ENCODE results near the gene PLCB4.

Gene PLCB4

DNA sequence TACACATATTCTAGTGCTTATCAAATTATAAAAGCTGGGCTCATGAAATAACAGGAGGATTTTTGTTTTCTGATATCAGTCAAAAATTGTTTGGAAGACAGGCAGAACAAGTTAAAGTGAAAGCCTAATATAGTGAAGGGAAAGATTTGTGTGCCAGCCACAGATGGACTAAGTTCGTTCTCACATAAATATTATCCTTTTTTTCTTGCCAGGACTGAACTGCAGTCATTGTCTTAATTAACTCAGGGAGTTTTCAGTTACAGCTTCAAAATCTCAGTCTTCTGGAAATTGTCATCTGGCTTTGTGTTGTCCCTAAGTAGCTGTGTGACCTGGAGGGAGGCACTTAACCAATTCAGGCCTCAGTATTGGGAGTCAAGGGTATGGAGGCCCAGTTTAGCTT, 40.7 kb downstream of the PLCB4 start:
- no peak for DNase-seq

DNA sequence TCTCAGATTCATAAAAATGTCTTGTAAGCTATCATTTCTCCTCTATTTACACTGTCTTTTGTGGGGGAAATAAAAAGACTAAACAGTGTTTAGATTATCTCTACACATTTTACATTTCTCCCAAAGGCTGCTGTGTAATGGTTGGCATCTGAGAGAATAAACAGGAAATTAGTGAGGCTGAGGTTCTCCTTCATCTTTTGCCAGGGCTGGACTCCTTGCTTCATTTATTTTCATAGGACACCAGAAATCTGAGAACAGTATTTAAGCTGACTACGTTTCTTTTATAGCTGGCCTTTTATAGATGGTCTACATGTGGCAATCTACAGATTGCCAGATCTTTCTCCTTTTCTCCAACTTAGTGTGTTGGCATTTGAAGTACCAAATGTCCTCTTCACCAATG, 41.5 kb downstream of the PLCB4 start:
- no peak for DNase-seq

DNA sequence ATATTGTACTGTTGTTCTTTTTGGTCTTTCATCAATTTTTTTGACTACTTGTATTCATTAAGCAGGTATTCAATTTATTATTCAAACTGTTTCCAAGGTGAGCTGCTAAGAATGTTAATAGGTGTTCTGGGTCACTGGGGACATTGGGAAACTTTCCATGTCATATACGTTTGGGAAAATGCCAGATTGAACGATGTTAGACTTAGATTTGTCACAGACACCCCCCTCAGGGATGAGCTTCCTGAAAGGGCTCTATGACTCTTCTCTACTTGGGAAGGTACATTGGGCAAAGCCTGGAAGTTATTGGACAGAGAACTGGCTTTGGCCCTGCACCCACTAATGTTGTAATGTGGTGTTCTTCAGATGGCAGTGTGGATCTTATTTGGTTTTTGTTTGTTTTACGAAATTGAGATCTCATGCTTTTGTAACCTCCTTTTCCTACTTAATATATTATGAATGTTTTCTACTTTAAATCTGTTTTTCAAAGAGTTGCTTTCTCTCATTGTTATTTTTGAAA, 42.1 kb downstream of the PLCB4 start:
- DNase-seq: no peak

- no peak for DNase-seq
These were observed 43.9 kb downstream of the PLCB4 start for GRCh38 chr20:9112541-9113515.

- DNase-seq: no peak
These were observed 45.8 kb downstream of the PLCB4 start for GRCh38 chr20:9114709-9115108.

DNA sequence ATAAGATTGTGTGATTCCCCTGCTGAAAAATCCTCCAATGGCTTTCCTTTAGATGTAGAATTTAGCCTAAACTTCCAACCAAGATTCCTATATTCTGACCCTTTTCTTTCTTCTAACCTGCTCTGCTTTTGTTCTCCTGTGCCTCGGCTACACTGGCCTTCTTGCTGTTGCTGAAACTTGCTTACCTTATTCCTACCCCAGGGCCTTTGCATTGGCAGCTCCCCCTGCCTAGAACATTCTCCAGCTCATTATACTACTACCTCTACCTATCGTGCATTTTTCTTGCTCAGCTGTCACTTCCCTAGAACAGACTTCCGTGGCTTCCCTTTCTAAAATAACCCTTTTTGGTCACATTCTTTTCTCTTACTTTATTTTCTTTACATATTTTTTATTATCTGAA, 48.7 kb downstream of the PLCB4 start:
- no peak for DNase-seq

- DNase-seq: no peak
These were observed 50.9 kb downstream of the PLCB4 start for GRCh38 chr20:9119776-9120175.

GRCh38 chr20:9121211-9121610, 52.3 kb downstream of the PLCB4 start:
- no peak for DNase-seq

- DNase-seq: no peak
These were observed 53.7 kb downstream of the PLCB4 start for GRCh38 chr20:9122571-9122970.

DNA sequence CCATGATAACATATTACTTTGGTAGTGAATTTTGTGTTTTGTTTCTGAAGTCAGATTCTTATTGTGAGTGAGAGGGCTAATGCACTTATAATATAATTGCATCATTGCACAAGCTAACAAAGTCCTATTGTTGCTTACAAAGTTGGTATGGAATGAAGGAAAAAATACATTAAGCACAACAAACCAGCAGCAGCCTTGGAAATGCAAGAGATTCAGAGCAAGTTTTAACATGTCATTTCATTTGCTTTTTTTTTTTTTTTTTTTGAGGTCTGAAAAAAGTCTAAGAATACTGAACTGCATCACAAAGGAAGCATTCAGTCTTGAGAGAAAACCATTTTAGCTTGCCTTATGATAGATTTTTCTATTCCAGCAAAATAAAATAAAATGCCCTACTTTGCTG, 57.6 kb downstream of the PLCB4 start:
- no peak for DNase-seq

GRCh38 chr20:9128568-9128967, 59.7 kb downstream of the PLCB4 start:
- no peak for DNase-seq

DNA sequence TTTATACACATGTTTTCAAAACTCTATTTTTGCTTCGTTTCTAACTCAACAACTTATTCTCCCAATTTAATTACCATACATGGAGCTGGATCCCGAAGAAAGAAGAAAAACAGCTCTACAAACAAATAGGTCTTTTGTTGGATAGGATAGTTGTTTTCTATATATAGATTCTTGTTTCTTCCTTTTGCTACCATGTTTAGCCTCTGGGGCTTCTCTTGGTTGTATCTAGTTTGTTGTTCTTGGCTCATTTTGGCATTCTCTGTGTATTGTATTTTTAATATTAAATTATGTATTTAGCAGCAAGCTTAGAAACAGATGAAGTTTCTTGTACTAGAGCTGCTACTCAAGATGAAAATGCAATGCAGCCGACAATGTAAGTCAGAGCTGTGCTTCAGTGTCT, 60.9 kb downstream of the PLCB4 start:
- no peak for DNase-seq

DNA sequence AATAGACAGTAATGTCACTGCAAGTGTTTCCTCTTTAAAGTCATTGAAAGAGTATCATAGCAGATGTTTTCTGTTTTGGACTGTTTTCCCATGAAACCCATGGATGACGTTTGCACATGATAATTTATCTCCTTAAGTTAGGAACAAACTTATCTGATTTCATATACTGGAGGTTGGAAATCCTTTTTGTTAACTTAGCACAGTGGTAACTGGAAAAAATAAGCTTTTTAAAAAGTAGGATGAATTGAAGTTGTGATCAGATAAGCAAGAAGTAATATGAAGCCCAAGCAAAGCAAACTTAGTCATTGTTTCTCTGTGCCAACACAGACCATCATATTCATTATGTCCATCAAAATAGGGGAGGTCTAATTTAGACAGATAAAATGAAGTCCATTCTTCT, 61.6 kb downstream of the PLCB4 start:
- no peak for DNase-seq

- DNase-seq: no peak
These were observed 63.0 kb downstream of the PLCB4 start for GRCh38 chr20:9131841-9132240.

DNA sequence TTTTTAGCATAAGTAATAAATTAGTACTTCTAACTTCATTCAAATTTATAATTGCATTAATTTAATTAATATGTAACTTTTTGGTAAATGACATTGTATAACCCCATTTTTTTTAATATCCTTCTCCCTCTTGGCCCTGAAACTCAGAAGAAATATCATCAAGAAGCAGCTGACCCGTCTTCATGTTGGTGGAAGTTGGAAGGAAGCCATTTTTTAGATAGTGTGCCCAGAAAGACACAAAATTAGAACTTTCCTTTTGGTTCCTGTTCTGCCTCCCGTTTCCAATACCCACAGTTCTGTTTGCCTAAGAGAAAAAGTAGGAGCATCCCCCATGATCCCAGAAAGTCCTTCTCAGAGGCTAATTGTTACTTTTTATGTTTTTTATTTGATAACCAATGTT, 65.5 kb downstream of the PLCB4 start:
- DNase-seq: no peak

- DNase-seq: no peak
These were observed 67.2 kb downstream of the PLCB4 start for GRCh38 chr20:9136114-9136513.

DNA sequence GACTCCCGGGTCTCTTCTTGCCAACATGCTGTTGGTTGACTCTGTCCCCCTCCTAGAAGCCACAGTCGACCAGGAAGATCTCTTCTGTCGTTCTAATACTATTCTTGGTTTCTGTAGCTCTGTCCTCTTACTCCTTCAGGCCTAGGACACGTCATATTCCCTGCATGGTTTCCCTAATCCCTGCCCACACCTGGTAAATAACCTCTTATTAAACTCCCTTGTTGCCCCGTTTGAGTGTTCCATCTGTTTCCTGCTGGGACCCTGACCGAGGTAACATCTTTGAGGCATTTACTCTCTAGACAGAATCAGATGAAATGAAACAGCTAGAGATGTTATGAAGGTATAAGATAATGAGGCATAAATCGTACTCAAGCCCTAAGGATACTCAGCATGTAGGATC, 68.1 kb downstream of the PLCB4 start:
- no peak for DNase-seq

- DNase-seq: no peak
These were observed 70.4 kb downstream of the PLCB4 start for GRCh38 chr20:9139106-9139833.

GRCh38 chr20:9140162-9140760, 71.4 kb downstream of the PLCB4 start:
- no peak for DNase-seq

DNA sequence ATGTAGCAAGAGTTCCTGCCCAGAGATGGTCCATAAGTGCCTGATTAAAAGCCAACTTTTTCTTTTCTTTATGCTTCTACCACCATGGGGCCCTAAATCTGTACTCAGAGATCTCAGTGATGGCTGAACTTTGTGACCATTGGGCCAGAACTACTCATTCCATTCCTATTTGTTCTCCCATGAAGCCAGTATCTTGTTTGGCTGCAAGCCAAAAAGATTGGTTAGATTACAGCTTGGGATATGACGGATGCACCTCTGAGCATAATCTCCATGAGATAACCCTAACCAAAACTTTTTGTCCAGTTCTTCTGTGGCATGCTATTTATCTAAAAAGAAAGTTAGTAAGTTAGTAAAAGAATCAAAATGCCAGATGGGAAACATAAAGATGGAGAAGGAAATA, 72.2 kb downstream of the PLCB4 start:
- no peak for DNase-seq

GRCh38 chr20:9141921-9142320, 73.0 kb downstream of the PLCB4 start:
- DNase-seq: no peak

DNA sequence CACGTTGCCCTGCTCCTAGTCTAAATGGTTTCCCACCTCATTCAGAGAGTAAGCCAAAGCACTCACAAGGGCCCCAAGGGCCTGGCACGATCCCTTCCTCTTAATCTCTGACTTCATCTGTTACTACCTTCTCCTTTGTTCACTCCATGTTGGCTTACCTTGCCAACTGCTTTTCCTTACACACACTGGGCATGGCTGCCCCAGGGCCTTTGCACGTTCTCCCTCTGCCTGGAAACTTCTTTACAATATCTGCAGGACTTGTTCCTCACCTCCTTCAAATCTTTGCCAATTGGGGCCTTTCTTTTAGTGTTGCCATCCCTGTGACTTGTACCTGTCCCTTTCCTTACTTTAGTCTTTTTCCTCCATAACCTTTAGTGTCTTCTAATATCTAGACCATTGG, 73.9 kb downstream of the PLCB4 start:
- DNase-seq: no peak

GRCh38 chr20:9143926-9144325, 75.0 kb downstream of the PLCB4 start:
- DNase-seq: no peak

- no peak for DNase-seq
These were observed 75.8 kb downstream of the PLCB4 start for GRCh38 chr20:9144643-9145042.

Measured in stimulated activated CD4-positive, alpha-beta T cell treated with anti-CD3 and anti-CD28 coated beads, Interleukin-2, amount 100 ng/mL, for 24 hours (primary cell).